ENCODE data around the gene PARPBP.
"Not testable (repeated sequence)": the region's sequence is repeated elsewhere in the genome, so short reads cannot be mapped to it uniquely, and the experiment has no call there.

PARPBP gene

GRCh38 chr12:102119674-102120563 lies at the start of gene PARPBP, which contains the start of gene NUP37:
PARPBP (plus strand) TSS chr12:102120183; CDS start chr12:102123889, 3,706 bp downstream.
NUP37 (minus strand) TSS chr12:102120114; CDS start chr12:102118518, 1,596 bp downstream.
- peak; percentile 90 for DNase-seq (ENCODE audit: low spot score)
- peaks cover 51% of the 10 kb centered on the region for H3K36me3 ChIP-seq (ENCODE audit: low read depth)
- peak within 1 kb of the TSS; percentile 74 for H3K27ac ChIP-seq (ENCODE audit: poor library complexity, severe bottlenecking)
- TF ChIP-seq, protein P1, sequence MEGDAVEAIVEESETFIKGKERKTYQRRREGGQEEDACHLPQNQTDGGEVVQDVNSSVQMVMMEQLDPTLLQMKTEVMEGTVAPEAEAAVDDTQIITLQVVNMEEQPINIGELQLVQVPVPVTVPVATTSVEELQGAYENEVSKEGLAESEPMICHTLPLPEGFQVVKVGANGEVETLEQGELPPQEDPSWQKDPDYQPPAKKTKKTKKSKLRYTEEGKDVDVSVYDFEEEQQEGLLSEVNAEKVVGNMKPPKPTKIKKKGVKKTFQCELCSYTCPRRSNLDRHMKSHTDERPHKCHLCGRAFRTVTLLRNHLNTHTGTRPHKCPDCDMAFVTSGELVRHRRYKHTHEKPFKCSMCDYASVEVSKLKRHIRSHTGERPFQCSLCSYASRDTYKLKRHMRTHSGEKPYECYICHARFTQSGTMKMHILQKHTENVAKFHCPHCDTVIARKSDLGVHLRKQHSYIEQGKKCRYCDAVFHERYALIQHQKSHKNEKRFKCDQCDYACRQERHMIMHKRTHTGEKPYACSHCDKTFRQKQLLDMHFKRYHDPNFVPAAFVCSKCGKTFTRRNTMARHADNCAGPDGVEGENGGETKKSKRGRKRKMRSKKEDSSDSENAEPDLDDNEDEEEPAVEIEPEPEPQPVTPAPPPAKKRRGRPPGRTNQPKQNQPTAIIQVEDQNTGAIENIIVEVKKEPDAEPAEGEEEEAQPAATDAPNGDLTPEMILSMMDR (IDR thresholded peaks at IDR 0.05; ENCODE audit: poor library complexity, severe bottlenecking) = peak; percentile 6
- ATAC-seq (ENCODE audit: low read depth) = peak; percentile 95
- H3K4me1 ChIP-seq (ENCODE audit: insufficient read depth, poor library complexity, severe bottlenecking) = peaks cover 12% of the 10 kb centered on the region
- peak within 1 kb of the TSS; percentile 84 for H3K4me3 ChIP-seq (ENCODE audit: severe bottlenecking)
- H3K27me3 ChIP-seq (ENCODE audit: insufficient read depth, poor library complexity, severe bottlenecking) = no peaks in the 10 kb centered on the region
- H3K9me3 ChIP-seq (ENCODE audit: severe bottlenecking) = no peaks in the 10 kb centered on the region

DNA sequence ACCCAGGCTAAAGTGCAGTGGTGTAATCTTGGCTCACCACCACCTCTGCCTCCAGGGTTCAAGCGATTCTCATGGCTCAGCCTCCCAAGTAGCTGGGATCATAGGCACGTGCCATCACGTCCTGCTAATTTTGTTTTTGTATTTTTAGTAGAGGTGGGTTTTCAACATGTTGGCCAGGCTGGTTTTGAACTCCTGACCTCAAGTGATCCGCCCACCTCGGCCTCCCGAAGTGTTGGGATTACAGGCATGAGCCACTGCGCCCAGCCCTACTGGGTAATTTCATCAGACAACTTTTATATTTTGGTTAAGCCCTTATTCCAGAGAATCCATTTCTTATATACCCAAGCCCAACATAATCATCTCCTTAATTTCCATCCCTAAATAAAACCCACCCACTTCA lies 47.9 kb upstream of the PARPBP start:
- not testable (repeated sequence) for ATAC-seq (ENCODE audit: low read depth); H3K27ac ChIP-seq (ENCODE audit: poor library complexity, severe bottlenecking); H3K4me1 ChIP-seq (ENCODE audit: insufficient read depth, poor library complexity, severe bottlenecking); H3K27me3 ChIP-seq (ENCODE audit: insufficient read depth, poor library complexity, severe bottlenecking); H3K4me3 ChIP-seq (ENCODE audit: severe bottlenecking); DNase-seq (ENCODE audit: low spot score); H3K9me3 ChIP-seq (ENCODE audit: severe bottlenecking)
- H3K36me3 ChIP-seq (ENCODE audit: low read depth) = peaks cover 36% of the 10 kb centered on the region

GRCh38 chr12:102080842-102081241 lies 39.1 kb upstream of the PARPBP start:
- ATAC-seq (ENCODE audit: low read depth) = no peak
- Histone ChIP-seq H3K36me3 (ENCODE audit: low read depth) (peaks cover 87% of the 10 kb centered on the region), H3K4me3 (ENCODE audit: severe bottlenecking) (no peak overlapping the region), H3K9me3 (ENCODE audit: severe bottlenecking) (no peaks in the 10 kb centered on the region), H3K27ac (ENCODE audit: poor library complexity, severe bottlenecking) (no peak overlapping the region), H3K4me1 (ENCODE audit: insufficient read depth, poor library complexity, severe bottlenecking) (no peaks in the 10 kb centered on the region), H3K27me3 (ENCODE audit: insufficient read depth, poor library complexity, severe bottlenecking) (no peaks in the 10 kb centered on the region)
- TF ChIP-seq, protein P1 (IDR thresholded peaks at IDR 0.05; ENCODE audit: poor library complexity, severe bottlenecking) = no peak
- no peak for DNase-seq (ENCODE audit: low spot score)

- not testable (repeated sequence) for DNase-seq (ENCODE audit: low spot score); H3K27me3 ChIP-seq (ENCODE audit: insufficient read depth, poor library complexity, severe bottlenecking); H3K4me1 ChIP-seq (ENCODE audit: insufficient read depth, poor library complexity, severe bottlenecking); ATAC-seq (ENCODE audit: low read depth); H3K9me3 ChIP-seq (ENCODE audit: severe bottlenecking); H3K4me3 ChIP-seq (ENCODE audit: severe bottlenecking); H3K27ac ChIP-seq (ENCODE audit: poor library complexity, severe bottlenecking)
- H3K36me3 ChIP-seq (ENCODE audit: low read depth) = peaks cover 58% of the 10 kb centered on the region
These were observed 30.7 kb upstream of the PARPBP start for GRCh38 chr12:102089228-102089835.

DNA sequence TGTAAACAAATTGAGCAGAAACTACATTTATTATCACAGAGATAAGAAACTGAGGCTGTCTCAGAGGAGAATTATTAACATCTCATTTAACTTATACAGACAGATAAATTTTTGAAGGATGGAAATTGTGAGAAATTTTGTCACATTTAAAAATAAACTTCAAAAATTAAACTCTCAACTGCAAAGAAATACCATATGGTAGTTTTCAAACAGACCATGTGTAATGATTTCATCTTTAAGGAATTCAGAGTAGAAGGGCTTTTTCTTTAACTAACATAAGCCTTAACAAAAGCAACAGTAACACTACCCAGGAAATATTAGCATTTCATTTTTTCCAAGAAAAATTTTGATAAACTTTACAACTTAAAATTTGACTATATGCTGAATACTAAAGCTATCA lies 26.7 kb upstream of the PARPBP start:
- TF ChIP-seq, protein P1 (IDR thresholded peaks at IDR 0.05; ENCODE audit: poor library complexity, severe bottlenecking) = no peak
- Histone ChIP-seq H3K9me3 (ENCODE audit: severe bottlenecking) (no peaks in the 10 kb centered on the region), H3K36me3 (ENCODE audit: low read depth) (peaks cover 71% of the 10 kb centered on the region), H3K4me1 (ENCODE audit: insufficient read depth, poor library complexity, severe bottlenecking) (no peaks in the 10 kb centered on the region), H3K27ac (ENCODE audit: poor library complexity, severe bottlenecking) (no peak overlapping the region), H3K27me3 (ENCODE audit: insufficient read depth, poor library complexity, severe bottlenecking) (no peaks in the 10 kb centered on the region), H3K4me3 (ENCODE audit: severe bottlenecking) (no peak overlapping the region)
- ATAC-seq (ENCODE audit: low read depth) (no peak), DNase-seq (ENCODE audit: low spot score) (no peak)
